Measurements from ENCODE around the gene LYVE1. TPM values are rescaled to one million over a fixed set of nuclear protein-coding genes. Genes with fewer than 3 reads are reported as not detected.

The LYVE1 gene
- total RNA-seq, 1 donor from 2014 or later, result not detected

- Mint-ChIP-seq H3K4me3 (peak overlapping the region; percentile 90), H3K27me3 (no peaks in the 10 kb centered on the region), H3K4me1 (peaks cover 80% of the 10 kb centered on the region), H3K36me3 (ENCODE audit: low read depth) (peaks cover 14% of the 10 kb centered on the region), H3K27ac (peak overlapping the region; percentile 95), H3K9me3 (peaks cover 5% of the 10 kb centered on the region)
- CTCF ChIA-PET, result interaction anchor here (0.7 to 3.0 kb wide), 38 partner anchors 9 to 317 kb away, joined by 3 to 20 read pairs (median 5); partner anchors contain the start of genes CTR9, LYVE1 and ZBED5
- intact Hi-C loops (cut with micrococcal nuclease), result loop anchor here (1.0 to 5.0 kb wide), 5 partner anchors 37 to 783 kb away; no protein-coding TSS in a partner anchor
- POLR2A ChIA-PET, result interaction anchor here (0.5 to 3.8 kb wide), 45 partner anchors 8 to 1188 kb away, joined by 3 to 37 read pairs (median 5); partner anchors contain the start of genes AMPD3, EIF4G2 and ZBED5
- DNase-seq (no peak), ATAC-seq (ENCODE audit: low read depth) (peak; percentile 7)
- TF ChIP-seq, protein P1, sequence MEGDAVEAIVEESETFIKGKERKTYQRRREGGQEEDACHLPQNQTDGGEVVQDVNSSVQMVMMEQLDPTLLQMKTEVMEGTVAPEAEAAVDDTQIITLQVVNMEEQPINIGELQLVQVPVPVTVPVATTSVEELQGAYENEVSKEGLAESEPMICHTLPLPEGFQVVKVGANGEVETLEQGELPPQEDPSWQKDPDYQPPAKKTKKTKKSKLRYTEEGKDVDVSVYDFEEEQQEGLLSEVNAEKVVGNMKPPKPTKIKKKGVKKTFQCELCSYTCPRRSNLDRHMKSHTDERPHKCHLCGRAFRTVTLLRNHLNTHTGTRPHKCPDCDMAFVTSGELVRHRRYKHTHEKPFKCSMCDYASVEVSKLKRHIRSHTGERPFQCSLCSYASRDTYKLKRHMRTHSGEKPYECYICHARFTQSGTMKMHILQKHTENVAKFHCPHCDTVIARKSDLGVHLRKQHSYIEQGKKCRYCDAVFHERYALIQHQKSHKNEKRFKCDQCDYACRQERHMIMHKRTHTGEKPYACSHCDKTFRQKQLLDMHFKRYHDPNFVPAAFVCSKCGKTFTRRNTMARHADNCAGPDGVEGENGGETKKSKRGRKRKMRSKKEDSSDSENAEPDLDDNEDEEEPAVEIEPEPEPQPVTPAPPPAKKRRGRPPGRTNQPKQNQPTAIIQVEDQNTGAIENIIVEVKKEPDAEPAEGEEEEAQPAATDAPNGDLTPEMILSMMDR (IDR thresholded peaks at IDR 0.05), result no peak
These were observed 27.9 kb downstream of the LYVE1 start for GRCh38 chr11:10540546-10540914.

DNA sequence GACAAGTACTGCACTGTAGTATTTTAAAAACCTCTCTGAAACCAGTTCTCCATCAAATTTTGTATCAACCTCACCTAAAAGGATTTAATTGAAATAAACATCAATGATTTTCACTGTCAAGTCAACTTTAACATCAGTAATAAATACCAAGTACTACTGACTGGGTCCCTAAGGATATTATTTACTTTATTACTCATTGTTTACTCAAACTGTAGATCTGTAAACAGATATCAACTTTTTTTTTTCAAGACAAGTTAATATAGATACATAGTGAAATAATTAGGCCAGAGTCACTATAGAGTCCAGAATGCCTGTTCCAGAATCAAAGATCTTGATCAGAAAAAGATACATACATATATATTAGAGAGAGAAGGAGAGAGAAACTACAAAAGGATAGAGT lies 29.1 kb downstream of the LYVE1 start:
- peaks cover 76% of the 10 kb centered on the region for H3K4me1 Mint-ChIP-seq
- TF ChIP-seq, protein P1 (IDR thresholded peaks at IDR 0.05), result no peak
- ChIA-PET POLR2A (interaction anchor here (2.1 to 3.8 kb wide), 5 partner anchors 11 to 102 kb away, joined by 10 to 37 read pairs (median 20); partner anchors contain the start of gene AMPD3), CTCF (interaction anchor here (1.3 to 2.6 kb wide), 2 partner anchors 196 to 197 kb away, joined by 4 to 6 read pairs; no protein-coding TSS in a partner anchor)
- H3K4me3 Mint-ChIP-seq, result peak overlapping the region; percentile 90
- peaks cover 11% of the 10 kb centered on the region for H3K36me3 Mint-ChIP-seq (ENCODE audit: low read depth)
- no peak for DNase-seq
- intact Hi-C loops (cut with micrococcal nuclease), result no loop called here
- ATAC-seq (ENCODE audit: low read depth), result no peak
- no peaks in the 10 kb centered on the region for H3K27me3 Mint-ChIP-seq
- H3K27ac Mint-ChIP-seq, result peak overlapping the region; percentile 95
- H3K9me3 Mint-ChIP-seq, result peaks cover 5% of the 10 kb centered on the region

DNA sequence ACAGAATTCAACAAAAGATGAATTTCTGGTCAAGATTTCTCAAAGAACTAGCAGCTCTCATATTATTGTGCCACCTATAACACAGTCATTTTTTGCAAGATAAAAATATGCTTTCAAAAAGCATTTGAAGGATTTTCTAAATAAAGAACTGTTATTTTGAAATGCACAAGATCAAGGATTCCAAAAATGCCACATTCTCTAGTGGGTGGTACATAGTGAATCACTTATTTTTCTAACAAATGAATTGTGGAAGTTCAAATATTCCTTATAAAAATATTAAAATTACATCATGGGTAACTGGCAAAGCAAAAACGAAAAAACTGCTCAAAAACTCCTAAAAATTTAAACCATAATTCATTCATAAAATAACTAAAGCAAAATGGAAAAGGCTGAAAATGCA lies 29.5 kb downstream of the LYVE1 start:
- TF ChIP-seq, protein P1 (IDR thresholded peaks at IDR 0.05), result no peak
- ATAC-seq (ENCODE audit: low read depth) (no peak), DNase-seq (no peak)
- Mint-ChIP-seq H3K9me3 (peaks cover 2% of the 10 kb centered on the region), H3K36me3 (ENCODE audit: low read depth) (peaks cover 9% of the 10 kb centered on the region), H3K27me3 (no peaks in the 10 kb centered on the region), H3K27ac (no peak overlapping the region), H3K4me3 (no peak overlapping the region), H3K4me1 (peaks cover 76% of the 10 kb centered on the region)
- intact Hi-C loops (cut with micrococcal nuclease), result no loop called here
- ChIA-PET CTCF (interaction anchor here (1.0 kb wide), 1 partner anchor 88 kb away, joined by 3 read pairs; no protein-coding TSS in a partner anchor), POLR2A (no interaction called here)

DNA sequence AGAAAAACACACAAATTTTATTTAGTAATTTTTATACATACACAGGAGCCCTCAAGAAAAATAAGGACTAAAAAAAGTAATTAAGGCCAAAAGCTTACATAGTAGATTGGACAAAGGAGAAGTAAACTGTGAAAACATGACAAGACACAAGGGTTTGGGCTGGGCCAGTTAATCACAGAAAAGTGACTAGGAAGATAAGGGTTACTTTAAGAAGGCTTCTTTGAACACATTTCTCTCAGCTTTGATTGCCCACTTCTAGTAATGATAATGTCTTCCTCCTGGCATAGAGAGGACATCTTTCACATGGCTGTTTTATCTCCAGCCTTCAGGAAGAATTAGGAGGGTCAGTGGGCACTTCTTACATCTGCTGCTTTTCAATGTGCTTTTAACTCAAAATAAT lies 30.9 kb downstream of the LYVE1 start:
- TF ChIP-seq, protein P1 (IDR thresholded peaks at IDR 0.05), result no peak
- DNase-seq, result no peak
- Mint-ChIP-seq H3K36me3 (ENCODE audit: low read depth) (peaks cover 13% of the 10 kb centered on the region), H3K4me1 (peaks cover 75% of the 10 kb centered on the region), H3K9me3 (no peaks in the 10 kb centered on the region), H3K4me3 (no peak overlapping the region), H3K27ac (no peak overlapping the region), H3K27me3 (no peaks in the 10 kb centered on the region)
- POLR2A ChIA-PET, result interaction anchor here (0.6 kb wide), 1 partner anchor 91 kb away, joined by 3 read pairs; no protein-coding TSS in a partner anchor
- intact Hi-C loops (cut with micrococcal nuclease), result no loop called here
- ATAC-seq (ENCODE audit: low read depth), result no peak
- CTCF ChIA-PET, result no interaction called here

DNA sequence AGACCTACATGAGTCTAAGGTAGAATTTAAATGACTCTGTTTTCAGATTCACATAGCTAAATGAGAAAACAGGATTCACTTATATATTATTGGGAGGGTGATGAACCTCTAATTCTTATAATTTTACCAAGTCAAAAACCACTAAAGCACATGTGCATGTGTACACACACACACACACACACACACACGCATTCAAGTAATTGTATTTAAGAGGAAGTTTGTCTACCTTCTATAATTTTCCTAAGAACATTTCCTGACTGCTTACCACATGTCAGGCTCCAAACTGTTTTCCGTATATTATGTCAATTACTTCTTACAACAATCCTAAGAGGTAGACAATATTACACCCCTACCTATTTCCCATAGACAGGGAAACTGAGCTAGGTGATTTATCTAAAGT lies 34.1 kb downstream of the LYVE1 start:
- ATAC-seq (ENCODE audit: low read depth), result peak; percentile 5
- TF ChIP-seq, protein P1 (IDR thresholded peaks at IDR 0.05), result no peak
- intact Hi-C loops (cut with micrococcal nuclease), result no loop called here
- Mint-ChIP-seq H3K9me3 (no peaks in the 10 kb centered on the region), H3K27ac (peak overlapping the region; percentile 5), H3K4me3 (no peak overlapping the region), H3K27me3 (no peaks in the 10 kb centered on the region), H3K4me1 (peaks cover 52% of the 10 kb centered on the region), H3K36me3 (ENCODE audit: low read depth) (peaks cover 41% of the 10 kb centered on the region)
- CTCF ChIA-PET, result interaction anchor here (1.3 to 2.3 kb wide), 2 partner anchors 21 to 121 kb away, joined by 5 to 12 read pairs; no protein-coding TSS in a partner anchor
- DNase-seq, result no peak
- POLR2A ChIA-PET, result interaction anchor here (0.7 to 2.8 kb wide), 4 partner anchors 21 to 1074 kb away, joined by 4 to 10 read pairs (median 4); partner anchors contain the start of gene AMPD3
